Nephron (organoid): Measurements from ENCODE around the gene PRKCH.

Experiments
- H3K27ac Mint-ChIP-seq, 3 experiments: 2 replicates each; pipeline ENCODE4 v1.8.0; 2020; ENCODE audit warnings: mixed read lengths in 3 of 3, mild to moderate bottlenecking in 2 of 3, moderate library complexity in 1 of 3
- H3K27me3 Mint-ChIP-seq: 2 replicates; pipeline ENCODE4 v1.8.0; 2021; ENCODE audit warnings: low read depth, mild to moderate bottlenecking, moderate library complexity, mixed read lengths
- H3K36me3 Mint-ChIP-seq: 2 replicates; pipeline ENCODE4 v1.8.0; 2020; ENCODE audit warnings: low read depth, mixed read lengths
- H3K4me1 Mint-ChIP-seq: 2 replicates; pipeline ENCODE4 v1.8.0; 2020; ENCODE audit warnings: mixed read lengths
- H3K4me3 Mint-ChIP-seq, 3 experiments: 2 replicates each; pipeline ENCODE4 v1.8.0; 2020; ENCODE audit warnings: mild to moderate bottlenecking in 3 of 3, mixed read lengths in 3 of 3, moderate library complexity in 2 of 3
- H3K9me3 Mint-ChIP-seq: 2 replicates; pipeline ENCODE4 v1.8.0; 2020; ENCODE audit warnings: mixed read lengths
- CTCF ChIP-seq, 3 experiments: fragments of 200-600 bp; sonication (generic); IDR thresholded peaks; one replicate each; pipeline ENCODE4 v1.5.0; 2021; ENCODE audit warnings: antibody characterized with exemption in 3 of 3; ENCODE audit not compliant: unreplicated experiment in 3 of 3

PRKCH gene

GRCh38 chr14:61519106-61519505, 197.7 kb downstream of the PRKCH start:
- no peaks in the 10 kb centered on the region for H3K36me3 Mint-ChIP-seq
- H3K4me1 Mint-ChIP-seq = peaks cover 26% of the 10 kb centered on the region
- H3K4me3 Mint-ChIP-seq = no peak overlapping the region
- no peak for TF ChIP-seq CTCF (IDR thresholded peaks at IDR 0.05; ENCODE audit: unreplicated experiment in 3 of 3)
- H3K27ac Mint-ChIP-seq = no peak overlapping the region
- no peaks in the 10 kb centered on the region for H3K9me3 Mint-ChIP-seq
- no peaks in the 10 kb centered on the region for H3K27me3 Mint-ChIP-seq

GRCh38 chr14:61519735-61520134, 198.4 kb downstream of the PRKCH start:
- Mint-ChIP-seq H3K4me3 (no peak overlapping the region), H3K9me3 (no peaks in the 10 kb centered on the region), H3K4me1 (peaks cover 33% of the 10 kb centered on the region), H3K27ac (no peak overlapping the region), H3K36me3 (no peaks in the 10 kb centered on the region), H3K27me3 (no peaks in the 10 kb centered on the region)
- TF ChIP-seq CTCF (IDR thresholded peaks at IDR 0.05; ENCODE audit: unreplicated experiment in 3 of 3) = no peak

- H3K36me3 Mint-ChIP-seq = no peaks in the 10 kb centered on the region
- no peak overlapping the region for H3K27ac Mint-ChIP-seq
- H3K4me1 Mint-ChIP-seq = peaks cover 40% of the 10 kb centered on the region
- no peaks in the 10 kb centered on the region for H3K9me3 Mint-ChIP-seq
- H3K4me3 Mint-ChIP-seq = no peak overlapping the region
- H3K27me3 Mint-ChIP-seq = no peaks in the 10 kb centered on the region
- no peak for TF ChIP-seq CTCF (IDR thresholded peaks at IDR 0.05; ENCODE audit: unreplicated experiment in 3 of 3)
These were observed 199.2 kb downstream of the PRKCH start for GRCh38 chr14:61520576-61520975.

GRCh38 chr14:61521773-61522172, 200.4 kb downstream of the PRKCH start:
- no peaks in the 10 kb centered on the region for H3K36me3 Mint-ChIP-seq
- H3K4me3 Mint-ChIP-seq = no peak overlapping the region
- no peaks in the 10 kb centered on the region for H3K27me3 Mint-ChIP-seq
- H3K27ac Mint-ChIP-seq = no peak overlapping the region
- no peak for TF ChIP-seq CTCF (IDR thresholded peaks at IDR 0.05; ENCODE audit: unreplicated experiment in 3 of 3)
- H3K4me1 Mint-ChIP-seq = peaks cover 37% of the 10 kb centered on the region
- no peaks in the 10 kb centered on the region for H3K9me3 Mint-ChIP-seq

GRCh38 chr14:61523751-61524150, 202.4 kb downstream of the PRKCH start:
- H3K4me3 Mint-ChIP-seq = no peak overlapping the region
- H3K27me3 Mint-ChIP-seq = no peaks in the 10 kb centered on the region
- TF ChIP-seq CTCF (IDR thresholded peaks at IDR 0.05; ENCODE audit: unreplicated experiment in 3 of 3) = no peak
- H3K27ac Mint-ChIP-seq = peak overlapping the region in 2 of 3 experiments; percentile 73
- H3K36me3 Mint-ChIP-seq = no peaks in the 10 kb centered on the region
- peaks cover 31% of the 10 kb centered on the region for H3K4me1 Mint-ChIP-seq
- H3K9me3 Mint-ChIP-seq = no peaks in the 10 kb centered on the region

- Mint-ChIP-seq H3K4me1 (peaks cover 31% of the 10 kb centered on the region), H3K27me3 (no peaks in the 10 kb centered on the region), H3K9me3 (no peaks in the 10 kb centered on the region), H3K27ac (peak overlapping the region in 2 of 3 experiments; percentile 73), H3K4me3 (no peak overlapping the region), H3K36me3 (no peaks in the 10 kb centered on the region)
- no peak for TF ChIP-seq CTCF (IDR thresholded peaks at IDR 0.05; ENCODE audit: unreplicated experiment in 3 of 3)
These were observed 202.9 kb downstream of the PRKCH start for GRCh38 chr14:61524211-61524806.
